Measurements from ENCODE around the gene SLC41A3.

- TF ChIP-seq CTCF (IDR thresholded peaks at IDR 0.05): no peak
- no peak for TF ChIP-seq POLR2A (IDR thresholded peaks at IDR 0.05)
These were observed 20.2 kb upstream of the SLC41A3 start for GRCh38 chr3:126104028-126104635.

All from adrenal gland (tissue), 5 donors.